WERI-Rb-1 (cell line): ENCODE results near the gene KCNA10.
A peak's percentile ranks its signal among the peaks of the same experiment; 100 is the strongest.

Experiments
- DNase-seq: peaks from one replicate; pipeline ENCODE4 v3.0.0-alpha.2; 2020
- H3K27ac ChIP-seq: fragments of 250-450 bp; sonication (Bioruptor Pico); 2 replicates; pipeline ENCODE4 v1.5.1; 2020; ENCODE audit warnings: mild to moderate bottlenecking, moderate library complexity
- H3K27me3 ChIP-seq: fragments of 250-450 bp; sonication (Bioruptor Pico); 2 replicates; pipeline ENCODE4 v1.5.1; 2021; ENCODE audit warnings: mild to moderate bottlenecking, low read depth, moderate library complexity; ENCODE audit not compliant: insufficient read depth, severe bottlenecking
- H3K36me3 ChIP-seq: fragments of 250-450 bp; sonication (Bioruptor Pico); 2 replicates; pipeline ENCODE4 v1.5.1; 2020; ENCODE audit warnings: mild to moderate bottlenecking, moderate library complexity
- H3K4me3 ChIP-seq: 2 replicates; pipeline ENCODE4 v1.5.1; 2011; ENCODE audit warnings: low read depth, mild to moderate bottlenecking, control low read depth, low read length
- H3K9me3 ChIP-seq: fragments of 250-450 bp; sonication (Bioruptor Pico); 2 replicates; pipeline ENCODE4 v1.5.1; 2021; ENCODE audit warnings: mild to moderate bottlenecking, moderate library complexity; ENCODE audit not compliant: severe bottlenecking
- CTCF ChIP-seq: IDR thresholded peaks from 2 replicates; pipeline ENCODE4 v1.5.1; 2011; ENCODE audit warnings: low read depth, mild to moderate bottlenecking, control low read depth, inconsistent platforms, low read length

Gene KCNA10

GRCh38 chr1:110529011-110529410, 10.0 kb upstream of the KCNA10 start:
- Histone ChIP-seq H3K9me3 (no peaks in the 10 kb centered on the region), H3K27ac (no peak overlapping the region), H3K36me3 (no peaks in the 10 kb centered on the region), H3K4me3 (no peak overlapping the region), H3K27me3 (no peaks in the 10 kb centered on the region)
- no peak for TF ChIP-seq CTCF
- no peak for DNase-seq

GRCh38 chr1:110526201-110526780, 7.3 kb upstream of the KCNA10 start:
- H3K9me3 ChIP-seq = no peaks in the 10 kb centered on the region
- no peaks in the 10 kb centered on the region for H3K36me3 ChIP-seq
- no peak overlapping the region for H3K4me3 ChIP-seq
- no peaks in the 10 kb centered on the region for H3K27me3 ChIP-seq
- DNase-seq = no peak
- TF ChIP-seq CTCF = no peak
- H3K27ac ChIP-seq = no peak overlapping the region

- no peaks in the 10 kb centered on the region for H3K27me3 ChIP-seq
- no peak overlapping the region for H3K27ac ChIP-seq
- TF ChIP-seq CTCF = no peak
- DNase-seq = no peak
- H3K9me3 ChIP-seq = no peaks in the 10 kb centered on the region
- H3K4me3 ChIP-seq = no peak overlapping the region
- no peaks in the 10 kb centered on the region for H3K36me3 ChIP-seq
These were observed 6.2 kb upstream of the KCNA10 start for GRCh38 chr1:110525249-110525595.

- TF ChIP-seq CTCF = peak; percentile 99
- DNase-seq = peak; percentile 72
- Histone ChIP-seq H3K9me3 (no peaks in the 10 kb centered on the region), H3K27me3 (no peaks in the 10 kb centered on the region), H3K4me3 (peak overlapping the region; percentile 22), H3K36me3 (no peaks in the 10 kb centered on the region), H3K27ac (peak overlapping the region; percentile 28)
These were observed 5.6 kb upstream of the KCNA10 start for GRCh38 chr1:110524311-110525248.

- H3K4me3 ChIP-seq = no peak overlapping the region
- no peaks in the 10 kb centered on the region for H3K27me3 ChIP-seq
- no peak for TF ChIP-seq CTCF
- H3K9me3 ChIP-seq = no peaks in the 10 kb centered on the region
- H3K36me3 ChIP-seq = no peaks in the 10 kb centered on the region
- no peak overlapping the region for H3K27ac ChIP-seq
- no peak for DNase-seq
These were observed 4.0 kb upstream of the KCNA10 start for GRCh38 chr1:110523011-110523410.

GRCh38 chr1:110522560-110522959, 3.6 kb upstream of the KCNA10 start:
- no peaks in the 10 kb centered on the region for H3K36me3 ChIP-seq
- no peaks in the 10 kb centered on the region for H3K27me3 ChIP-seq
- no peaks in the 10 kb centered on the region for H3K9me3 ChIP-seq
- no peak for TF ChIP-seq CTCF
- H3K4me3 ChIP-seq = no peak overlapping the region
- no peak for DNase-seq
- H3K27ac ChIP-seq = no peak overlapping the region
